Adipocyte (in vitro differentiated cells): ENCODE results near the gene CRYBG2.

Experiments used
- DNase-seq: peaks from one replicate; pipeline ENCODE4 v3.0.0-alpha.2; 2015; ENCODE audit warnings: low read depth
- H3K27me3 ChIP-seq: replicated peaks from 2 replicates; pipeline ENCODE4 v1.7.0; 2013; ENCODE audit warnings: mild to moderate bottlenecking, low read length, moderate library complexity; ENCODE audit not compliant: control insufficient read depth, insufficient read depth
- H3K36me3 ChIP-seq: 2 replicates; pipeline ENCODE4 v1.7.0; 2013; ENCODE audit warnings: low read length, mild to moderate bottlenecking, moderate library complexity; ENCODE audit not compliant: control insufficient read depth, insufficient read depth, severe bottlenecking
- H3K4me1 ChIP-seq: 2 replicates; pipeline ENCODE4 v1.7.0; 2013; ENCODE audit warnings: mild to moderate bottlenecking, low read length, moderate library complexity; ENCODE audit not compliant: control insufficient read depth, insufficient read depth
- H3K4me3 ChIP-seq: 2 replicates; pipeline ENCODE4 v1.7.0; 2013; ENCODE audit warnings: mild to moderate bottlenecking, low read length, moderate library complexity
- H3K9ac ChIP-seq: 2 replicates; pipeline ENCODE4 v1.7.0; 2013; ENCODE audit warnings: mild to moderate bottlenecking, low read length, moderate library complexity
- H3K9me3 ChIP-seq: 2 replicates; pipeline ENCODE4 v1.7.0; 2013; ENCODE audit warnings: mild to moderate bottlenecking, low read length, moderate library complexity; ENCODE audit not compliant: control insufficient read depth

CRYBG2 gene

GRCh38 chr1:26288311-26288941 is 65.5 kb downstream of the CRYBG2 start:
- Histone ChIP-seq H3K36me3 (no peaks in the 10 kb centered on the region), H3K27me3 (no peaks in the 10 kb centered on the region), H3K9me3 (no peaks in the 10 kb centered on the region), H3K9ac (no peak overlapping the region), H3K4me3 (no peak overlapping the region), H3K4me1 (peaks cover 45% of the 10 kb centered on the region)
- no peak for DNase-seq

DNA sequence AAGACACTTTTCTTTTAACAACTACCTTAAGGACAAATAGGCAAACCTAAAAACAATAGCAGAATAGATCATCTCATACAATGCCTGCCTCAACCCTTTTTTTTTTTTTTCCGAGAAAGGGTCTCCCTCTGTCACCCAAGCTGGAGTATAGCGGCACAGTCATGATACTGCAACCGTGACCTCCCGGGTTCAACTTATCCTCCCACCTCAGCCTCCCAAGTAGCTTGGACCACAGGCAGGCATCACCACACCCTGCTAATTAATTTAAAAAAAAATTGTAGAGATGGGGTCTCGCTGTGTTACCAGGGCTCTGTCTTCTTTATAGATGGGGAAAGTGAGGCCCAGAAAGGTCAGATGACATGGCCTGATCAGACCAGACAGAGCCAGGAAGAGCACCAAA is 66.1 kb downstream of the CRYBG2 start:
- DNase-seq: no peak
- no peaks in the 10 kb centered on the region for H3K36me3 ChIP-seq
- no peaks in the 10 kb centered on the region for H3K9me3 ChIP-seq
- H3K9ac ChIP-seq: no peak overlapping the region
- H3K4me1 ChIP-seq: peaks cover 51% of the 10 kb centered on the region
- H3K27me3 ChIP-seq: no peaks in the 10 kb centered on the region
- H3K4me3 ChIP-seq: no peak overlapping the region

GRCh38 chr1:26287033-26287711 is 66.8 kb downstream of the CRYBG2 start:
- Histone ChIP-seq H3K27me3 (no peaks in the 10 kb centered on the region), H3K36me3 (no peaks in the 10 kb centered on the region), H3K4me3 (no peak overlapping the region), H3K9me3 (no peaks in the 10 kb centered on the region), H3K4me1 (peaks cover 57% of the 10 kb centered on the region), H3K9ac (peak overlapping the region; percentile 30)
- DNase-seq: no peak

DNA sequence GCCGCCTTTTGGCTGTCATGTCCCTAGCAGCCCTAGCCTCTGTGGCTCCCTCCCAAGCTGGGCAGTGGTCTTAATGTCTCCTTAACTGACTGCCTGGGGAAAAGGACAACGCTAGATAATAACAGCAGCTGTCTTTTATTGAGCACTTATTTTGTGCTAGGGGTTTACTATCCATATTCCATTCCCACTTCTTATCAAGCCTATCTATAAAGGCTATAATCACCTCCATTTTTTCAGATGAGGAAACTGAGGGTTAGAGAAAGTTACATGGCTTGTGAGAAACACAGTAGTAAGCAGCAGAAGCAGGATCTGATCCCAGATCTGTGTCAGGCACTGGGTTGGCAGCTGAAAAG is 67.9 kb downstream of the CRYBG2 start:
- no peak overlapping the region for H3K4me3 ChIP-seq
- DNase-seq: no peak
- peaks cover 4% of the 10 kb centered on the region for H3K36me3 ChIP-seq
- no peaks in the 10 kb centered on the region for H3K27me3 ChIP-seq
- no peak overlapping the region for H3K9ac ChIP-seq
- H3K9me3 ChIP-seq: no peaks in the 10 kb centered on the region
- H3K4me1 ChIP-seq: peaks cover 67% of the 10 kb centered on the region

- Histone ChIP-seq H3K4me3 (no peak overlapping the region), H3K27me3 (no peaks in the 10 kb centered on the region), H3K9me3 (no peaks in the 10 kb centered on the region), H3K4me1 (peaks cover 69% of the 10 kb centered on the region), H3K36me3 (peaks cover 4% of the 10 kb centered on the region), H3K9ac (peak overlapping the region; percentile 75)
- no peak for DNase-seq
These were observed 68.4 kb downstream of the CRYBG2 start for GRCh38 chr1:26285366-26286063.

GRCh38 chr1:26284597-26285347 is 69.2 kb downstream of the CRYBG2 start:
- Histone ChIP-seq H3K9ac (peak overlapping the region; percentile 75), H3K36me3 (peaks cover 4% of the 10 kb centered on the region), H3K9me3 (no peaks in the 10 kb centered on the region), H3K27me3 (no peaks in the 10 kb centered on the region), H3K4me1 (peaks cover 69% of the 10 kb centered on the region), H3K4me3 (peak overlapping the region; percentile 47)
- DNase-seq: peak; percentile 95

DNA sequence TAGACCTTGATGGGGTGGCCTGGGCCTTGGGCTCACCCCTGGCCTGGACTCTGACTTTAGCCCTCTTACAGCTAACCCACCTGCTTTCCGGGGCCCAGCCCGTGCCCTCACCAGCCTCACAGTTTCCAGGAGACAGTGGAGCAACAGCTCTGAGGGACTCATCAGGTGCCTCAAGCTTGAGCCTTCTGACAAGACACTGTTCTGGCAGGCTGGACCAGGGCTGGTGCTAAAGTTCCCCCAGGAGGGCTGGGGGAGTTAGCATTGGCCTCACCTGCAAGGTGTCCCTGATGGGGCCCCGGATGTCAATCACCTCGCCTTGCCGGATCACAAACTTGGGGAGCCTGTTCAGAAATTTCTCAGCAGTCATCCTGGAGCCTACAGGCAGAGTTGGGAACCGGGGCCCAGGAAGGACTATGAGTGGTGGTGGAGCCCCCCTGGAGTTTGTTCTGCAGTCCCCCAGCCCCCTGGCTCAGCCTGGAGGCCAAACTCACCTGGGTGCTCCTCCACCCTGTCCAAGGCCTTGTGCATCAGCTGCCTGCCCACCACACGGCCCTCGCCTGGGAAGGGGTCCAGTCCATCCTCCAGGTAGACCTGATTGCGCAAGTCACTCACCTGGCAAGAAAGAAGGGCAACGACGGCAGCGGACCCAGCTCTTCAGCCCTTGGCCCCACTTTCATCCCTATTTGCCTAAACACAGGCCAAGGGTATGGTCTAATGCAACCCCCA is 69.9 kb downstream of the CRYBG2 start:
- Histone ChIP-seq H3K9me3 (no peaks in the 10 kb centered on the region), H3K4me3 (peak overlapping the region; percentile 47), H3K4me1 (peaks cover 76% of the 10 kb centered on the region), H3K27me3 (no peaks in the 10 kb centered on the region), H3K9ac (peak overlapping the region; percentile 75), H3K36me3 (peaks cover 4% of the 10 kb centered on the region)
- DNase-seq: no peak

DNA sequence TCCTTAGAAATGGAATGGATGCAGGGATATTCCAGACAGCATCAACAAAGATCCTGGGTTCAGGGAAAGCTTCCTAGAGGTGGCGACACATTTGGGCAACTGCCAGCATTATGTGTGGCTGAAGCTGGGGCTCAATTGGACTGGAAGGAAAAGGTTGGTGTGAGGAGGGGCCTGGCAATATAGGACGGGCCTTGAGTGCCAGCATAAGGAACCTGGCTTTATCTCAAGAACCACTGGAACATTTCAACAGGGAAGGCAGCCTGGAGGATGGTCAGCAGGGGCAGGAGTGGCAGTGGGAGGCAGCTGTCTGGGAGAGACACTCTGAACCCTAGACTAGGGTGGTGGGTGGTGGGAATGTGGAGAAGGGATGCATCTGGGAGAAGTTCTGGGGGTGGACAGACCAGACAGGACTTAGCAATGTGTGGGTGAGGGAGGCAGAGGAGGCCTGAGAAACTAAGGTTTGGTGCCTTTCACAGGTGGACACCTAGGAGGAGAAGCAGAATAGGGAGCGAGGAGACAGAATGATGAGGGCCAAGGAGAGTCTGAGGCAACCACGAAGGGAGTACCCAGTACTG is 70.6 kb downstream of the CRYBG2 start:
- Histone ChIP-seq H3K4me3 (no peak overlapping the region), H3K9ac (peak overlapping the region; percentile 75), H3K9me3 (no peaks in the 10 kb centered on the region), H3K36me3 (peaks cover 4% of the 10 kb centered on the region), H3K4me1 (peaks cover 79% of the 10 kb centered on the region), H3K27me3 (no peaks in the 10 kb centered on the region)
- DNase-seq: no peak

GRCh38 chr1:26282401-26282918 is 71.5 kb downstream of the CRYBG2 start:
- H3K36me3 ChIP-seq: peaks cover 4% of the 10 kb centered on the region
- H3K9me3 ChIP-seq: no peaks in the 10 kb centered on the region
- no peaks in the 10 kb centered on the region for H3K27me3 ChIP-seq
- H3K4me3 ChIP-seq: peak overlapping the region; percentile 29
- no peak for DNase-seq
- H3K4me1 ChIP-seq: peaks cover 81% of the 10 kb centered on the region
- H3K9ac ChIP-seq: peak overlapping the region; percentile 65

DNA sequence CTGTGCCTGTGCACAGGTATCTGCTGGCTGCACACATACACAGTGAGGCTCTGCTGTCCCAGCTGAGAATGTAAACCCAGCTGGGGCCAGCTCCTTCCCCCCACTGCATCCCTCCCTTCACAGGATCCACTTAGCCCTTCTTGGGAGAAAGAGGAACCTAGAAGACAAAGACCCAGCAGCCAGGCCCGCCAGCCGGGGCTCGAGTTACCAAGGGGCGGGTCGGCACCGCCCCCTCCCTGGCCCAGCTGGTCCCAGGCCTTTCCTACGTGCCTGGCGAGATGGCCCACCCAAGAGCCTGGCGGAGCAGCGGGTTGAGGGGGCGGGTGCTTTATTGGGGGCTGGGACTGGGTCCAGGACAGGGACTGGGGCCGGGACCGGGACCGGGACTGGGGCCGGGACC is 72.0 kb downstream of the CRYBG2 start:
- Histone ChIP-seq H3K4me3 (peak overlapping the region; percentile 85), H3K4me1 (peaks cover 81% of the 10 kb centered on the region), H3K36me3 (peaks cover 4% of the 10 kb centered on the region), H3K9me3 (no peaks in the 10 kb centered on the region), H3K27me3 (no peaks in the 10 kb centered on the region), H3K9ac (peak overlapping the region; percentile 93)
- DNase-seq: peak; percentile 64
